Type B pancreatic cell (in vitro differentiated cells): ENCODE results near the gene SYT6. TPM values are rescaled to one million over a fixed set of nuclear protein-coding genes. Genes with fewer than 3 reads are reported as not detected.

Experiments used
- DNase-seq: peaks from one replicate; pipeline ENCODE4 v3.0.0; 2021; ENCODE audit warnings: mixed read lengths; ENCODE audit not compliant: unreplicated experiment; ENCODE audit errors: extremely low spot score
- H3K27ac Mint-ChIP-seq: 2 replicates; pipeline ENCODE4 v1.8.0; 2021; ENCODE audit warnings: mild to moderate bottlenecking, mixed read lengths
- H3K27me3 Mint-ChIP-seq: 2 replicates; pipeline ENCODE4 v1.8.0; 2021; ENCODE audit warnings: mixed read lengths
- H3K36me3 Mint-ChIP-seq: 2 replicates; pipeline ENCODE4 v1.8.0; 2021; ENCODE audit warnings: mixed read lengths
- H3K4me1 Mint-ChIP-seq: one replicate; pipeline ENCODE4 v1.8.0; 2021; ENCODE audit warnings: mixed read lengths; ENCODE audit not compliant: unreplicated experiment
- H3K4me3 Mint-ChIP-seq: 2 replicates; pipeline ENCODE4 v1.8.0; 2021; ENCODE audit warnings: mild to moderate bottlenecking, mixed read lengths
- H3K9me3 Mint-ChIP-seq: 2 replicates; pipeline ENCODE4 v1.8.0; 2021; ENCODE audit warnings: mixed read lengths
- total RNA-seq: library from RNA; stranded (reverse); gene quantifications from 2 replicates; pipeline ENCODE4 v1.2.1, GENCODE V29; 2021; ENCODE audit warnings: low replicate concordance
- TF ChIP-seq, protein P1 (sequence below): fragments of 200-600 bp; sonication (generic); conservative IDR thresholded peaks from 2 replicates; pipeline ENCODE4 v1.5.0; 2021; ENCODE audit warnings: antibody characterized with exemption, mild to moderate bottlenecking

SYT6 gene
- total RNA-seq, 1 donor from 2014 or later, result 3.0 TPM

DNA sequence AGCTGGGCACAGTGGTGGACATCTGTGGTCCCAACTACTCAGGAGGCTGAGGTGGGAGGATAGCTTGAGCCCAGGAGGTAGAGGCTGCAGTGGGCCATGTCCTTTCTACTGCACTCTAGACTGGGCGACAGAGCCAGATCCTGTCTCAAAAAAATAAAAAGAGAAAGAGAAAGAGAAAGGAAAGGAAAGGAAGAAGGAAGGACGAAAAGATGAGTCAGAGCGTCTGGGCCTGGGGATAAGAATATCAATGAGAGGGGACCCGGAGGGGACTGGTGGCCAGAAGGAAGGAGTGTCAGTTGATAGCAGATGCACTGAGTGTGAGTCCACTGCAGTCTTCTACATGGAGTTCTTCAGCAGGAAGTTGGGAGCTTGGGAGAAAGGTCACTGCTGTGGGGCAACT, 75.6 kb downstream of the SYT6 start:
- no peak overlapping the region for H3K4me3 Mint-ChIP-seq
- peaks cover 34% of the 10 kb centered on the region for H3K27me3 Mint-ChIP-seq
- no peak overlapping the region for H3K27ac Mint-ChIP-seq

DNA sequence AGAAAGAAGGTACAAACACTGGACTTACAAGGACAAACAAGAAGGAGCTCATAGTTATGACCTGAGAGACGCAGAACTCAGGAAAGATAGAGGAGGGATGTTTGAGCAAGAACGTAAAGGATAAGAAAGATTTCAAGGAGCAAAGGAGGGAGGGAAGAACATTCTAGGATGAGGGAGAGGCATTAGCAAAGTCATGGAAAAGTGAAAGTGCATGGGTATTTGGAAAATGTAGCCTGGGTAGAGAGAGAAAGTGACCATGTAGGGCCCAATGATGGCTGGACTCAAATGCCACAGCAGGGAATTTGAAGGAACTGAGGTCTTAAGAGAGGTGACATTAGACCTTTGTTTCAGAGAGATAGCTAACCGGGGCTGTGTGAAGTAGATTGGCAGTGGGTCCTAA, 76.5 kb downstream of the SYT6 start:
- no peaks in the 10 kb centered on the region for H3K36me3 Mint-ChIP-seq
- peaks cover 29% of the 10 kb centered on the region for H3K4me1 Mint-ChIP-seq
- DNase-seq, result no peak
- no peak overlapping the region for H3K27ac Mint-ChIP-seq
- no peak overlapping the region for H3K4me3 Mint-ChIP-seq
- H3K27me3 Mint-ChIP-seq, result peaks cover 32% of the 10 kb centered on the region
- TF ChIP-seq, protein P1, sequence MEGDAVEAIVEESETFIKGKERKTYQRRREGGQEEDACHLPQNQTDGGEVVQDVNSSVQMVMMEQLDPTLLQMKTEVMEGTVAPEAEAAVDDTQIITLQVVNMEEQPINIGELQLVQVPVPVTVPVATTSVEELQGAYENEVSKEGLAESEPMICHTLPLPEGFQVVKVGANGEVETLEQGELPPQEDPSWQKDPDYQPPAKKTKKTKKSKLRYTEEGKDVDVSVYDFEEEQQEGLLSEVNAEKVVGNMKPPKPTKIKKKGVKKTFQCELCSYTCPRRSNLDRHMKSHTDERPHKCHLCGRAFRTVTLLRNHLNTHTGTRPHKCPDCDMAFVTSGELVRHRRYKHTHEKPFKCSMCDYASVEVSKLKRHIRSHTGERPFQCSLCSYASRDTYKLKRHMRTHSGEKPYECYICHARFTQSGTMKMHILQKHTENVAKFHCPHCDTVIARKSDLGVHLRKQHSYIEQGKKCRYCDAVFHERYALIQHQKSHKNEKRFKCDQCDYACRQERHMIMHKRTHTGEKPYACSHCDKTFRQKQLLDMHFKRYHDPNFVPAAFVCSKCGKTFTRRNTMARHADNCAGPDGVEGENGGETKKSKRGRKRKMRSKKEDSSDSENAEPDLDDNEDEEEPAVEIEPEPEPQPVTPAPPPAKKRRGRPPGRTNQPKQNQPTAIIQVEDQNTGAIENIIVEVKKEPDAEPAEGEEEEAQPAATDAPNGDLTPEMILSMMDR, result no peak
- H3K9me3 Mint-ChIP-seq, result peaks cover 13% of the 10 kb centered on the region

More for the DNA sequence above, 75.6 kb downstream of the SYT6 start:
- Mint-ChIP-seq H3K9me3 (peaks cover 13% of the 10 kb centered on the region), H3K36me3 (no peaks in the 10 kb centered on the region), H3K4me1 (peaks cover 32% of the 10 kb centered on the region)
- no peak for DNase-seq
- TF ChIP-seq, protein P1, result no peak

DNA sequence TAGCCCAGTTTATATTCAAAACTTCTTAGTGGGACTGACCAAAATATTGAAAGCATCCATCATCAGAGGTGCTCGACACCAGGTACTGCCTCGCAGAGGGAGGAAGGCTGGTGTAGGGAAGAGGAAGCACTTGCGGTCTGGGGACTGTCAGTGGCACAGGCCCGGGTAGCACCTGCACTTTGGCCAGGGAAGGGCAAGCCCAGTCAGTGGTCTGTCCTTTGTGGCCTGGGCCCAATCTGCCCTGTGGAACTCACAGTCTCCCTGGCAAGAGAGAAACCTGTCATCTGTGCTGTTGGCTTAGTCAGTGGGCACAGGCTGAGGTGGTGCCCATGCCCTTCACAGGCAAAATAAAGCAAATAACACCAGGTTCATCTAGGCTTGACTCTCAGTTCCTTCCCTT, 77.4 kb downstream of the SYT6 start:
- Mint-ChIP-seq H3K9me3 (peaks cover 13% of the 10 kb centered on the region), H3K27me3 (peaks cover 25% of the 10 kb centered on the region), H3K27ac (no peak overlapping the region), H3K4me3 (no peak overlapping the region), H3K36me3 (no peaks in the 10 kb centered on the region), H3K4me1 (peaks cover 22% of the 10 kb centered on the region)
- TF ChIP-seq, protein P1, result no peak
- no peak for DNase-seq

DNA sequence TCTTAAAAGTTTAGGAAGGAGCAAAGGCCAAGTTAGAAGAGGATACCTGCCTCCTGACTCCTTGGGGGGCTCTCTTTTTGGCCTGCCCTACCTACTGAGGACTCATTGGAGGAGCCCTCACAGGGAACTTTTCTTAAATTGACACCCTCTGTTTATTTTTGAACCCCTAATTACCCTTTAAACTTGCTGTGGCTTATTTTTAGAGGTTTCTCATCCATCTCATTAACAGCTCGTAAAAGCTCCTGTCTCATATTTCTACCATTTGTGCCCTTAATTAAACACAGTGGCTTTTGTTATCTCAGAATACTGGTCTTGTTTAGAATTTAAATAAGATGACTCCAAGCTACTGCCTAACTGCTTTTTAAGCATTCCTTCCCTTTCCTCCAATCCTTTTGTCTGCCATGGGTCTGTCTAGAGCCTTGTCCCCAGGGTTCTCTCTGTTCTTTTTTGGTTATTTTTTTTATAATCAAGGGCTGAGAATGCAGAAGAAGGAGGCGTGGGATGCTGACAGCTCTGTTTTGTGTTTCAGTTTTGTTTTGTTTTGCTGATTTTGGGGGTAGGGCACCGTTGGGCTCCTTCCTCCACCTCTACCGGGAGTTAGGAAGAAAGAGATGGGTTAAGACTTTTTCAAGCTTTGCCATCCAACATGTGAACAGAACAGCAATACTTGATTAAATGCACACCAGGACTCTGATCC, 78.0 kb downstream of the SYT6 start:
- H3K9me3 Mint-ChIP-seq, result peaks cover 13% of the 10 kb centered on the region
- H3K36me3 Mint-ChIP-seq, result no peaks in the 10 kb centered on the region
- H3K27ac Mint-ChIP-seq, result no peak overlapping the region
- no peak overlapping the region for H3K4me3 Mint-ChIP-seq
- peaks cover 21% of the 10 kb centered on the region for H3K27me3 Mint-ChIP-seq
- TF ChIP-seq, protein P1, result no peak
- peaks cover 16% of the 10 kb centered on the region for H3K4me1 Mint-ChIP-seq
- no peak for DNase-seq

DNA sequence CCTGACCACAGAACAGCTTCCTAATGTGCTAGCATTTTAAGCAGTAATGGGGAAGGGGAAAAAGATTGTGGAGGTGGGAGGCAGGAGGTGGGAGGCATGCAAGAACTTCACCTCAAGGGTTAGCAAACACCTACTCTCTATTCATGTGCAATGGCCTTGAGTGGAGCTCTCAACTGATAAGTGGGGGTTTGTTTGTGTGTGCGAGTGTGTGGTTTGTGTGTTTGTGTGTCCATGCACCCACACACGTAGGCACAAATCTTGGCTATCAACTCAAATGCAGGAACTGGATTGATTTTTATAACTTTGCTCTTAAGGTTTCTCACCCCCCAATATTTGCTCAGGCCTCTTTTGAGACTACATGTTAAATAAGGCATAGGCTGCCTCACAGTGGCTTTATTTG, 78.6 kb downstream of the SYT6 start:
- Mint-ChIP-seq H3K4me3 (no peak overlapping the region), H3K36me3 (no peaks in the 10 kb centered on the region), H3K9me3 (peaks cover 13% of the 10 kb centered on the region), H3K4me1 (peaks cover 13% of the 10 kb centered on the region), H3K27me3 (peaks cover 17% of the 10 kb centered on the region), H3K27ac (no peak overlapping the region)
- no peak for DNase-seq
- TF ChIP-seq, protein P1, result no peak
